Liver (tissue), 3 donors: Measurements from ENCODE around the gene COL11A2.

Experiments
- EGR1 ChIP-seq, 2 donors: IDR thresholded peaks; 2 replicates each; pipeline ENCODE4 v1.6.1; 2016 to 2018; ENCODE audit warnings: antibody characterized with exemption in 2 of 2, low read depth in 2 of 2
- SP1 ChIP-seq: IDR thresholded peaks from 2 replicates; pipeline ENCODE4 v1.6.1; 2018; ENCODE audit warnings: antibody characterized with exemption, mild to moderate bottlenecking
- TAF1 ChIP-seq: conservative IDR thresholded peaks from 2 replicates; pipeline ENCODE4 v1.6.1; 2016; ENCODE audit warnings: antibody characterized with exemption, mild to moderate bottlenecking
- TF ChIP-seq, protein P1 (sequence below): fragments of 150-350 bp; IDR thresholded peaks from 2 replicates; pipeline ENCODE4 v1.5.1; 2017; ENCODE audit warnings: improper control_type of control experiment, low read depth, low read length; ENCODE audit not compliant: missing input control
- TF ChIP-seq, protein P2 (sequence below): IDR thresholded peaks from 2 replicates; pipeline ENCODE4 v1.6.1; 2016; ENCODE audit warnings: antibody characterized with exemption
- donor health status: healthy.
- donor health status: healthy.

DNA sequence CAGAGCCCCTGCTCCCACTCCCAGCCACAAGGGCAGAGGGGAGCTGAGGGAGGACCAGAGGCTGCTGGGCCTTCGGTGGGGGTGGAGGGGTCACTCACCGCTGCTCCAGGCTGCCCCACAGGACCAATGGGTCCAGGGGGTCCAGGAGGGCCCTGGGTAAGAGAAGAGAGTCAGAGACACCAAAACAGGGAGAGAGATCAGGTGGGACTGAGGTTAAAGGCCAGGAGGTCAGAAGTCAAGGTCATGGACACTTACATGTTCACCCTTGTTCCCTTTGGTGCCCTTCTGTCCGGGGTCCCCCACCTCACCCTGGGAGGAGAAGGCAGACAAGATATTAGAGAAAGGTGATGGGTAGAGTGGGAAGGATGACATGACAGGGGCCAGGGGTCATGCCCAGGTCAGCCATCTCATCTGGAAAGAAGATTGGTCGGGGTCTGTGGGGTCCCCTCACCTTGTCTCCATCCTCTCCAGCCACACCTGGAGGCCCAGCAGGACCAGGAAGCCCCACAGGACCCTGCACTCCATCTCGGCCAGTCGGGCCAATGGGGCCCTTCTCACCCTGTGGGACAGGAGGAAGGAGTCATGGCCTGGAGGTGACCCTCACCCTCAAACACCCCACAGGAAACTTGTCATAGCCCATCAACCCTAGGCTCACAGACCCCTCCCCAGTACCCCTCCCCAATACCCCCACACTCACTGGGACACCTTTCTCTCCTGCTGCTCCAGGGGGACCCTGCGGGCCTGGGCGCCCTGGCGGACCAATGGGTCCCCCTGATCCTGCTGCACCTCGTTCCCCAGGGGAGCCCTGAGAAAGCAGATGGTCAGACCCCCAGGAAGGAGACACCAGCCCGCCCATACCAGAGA is 21.0 kb downstream of the COL11A2 start:
- TF ChIP-seq, protein P1, sequence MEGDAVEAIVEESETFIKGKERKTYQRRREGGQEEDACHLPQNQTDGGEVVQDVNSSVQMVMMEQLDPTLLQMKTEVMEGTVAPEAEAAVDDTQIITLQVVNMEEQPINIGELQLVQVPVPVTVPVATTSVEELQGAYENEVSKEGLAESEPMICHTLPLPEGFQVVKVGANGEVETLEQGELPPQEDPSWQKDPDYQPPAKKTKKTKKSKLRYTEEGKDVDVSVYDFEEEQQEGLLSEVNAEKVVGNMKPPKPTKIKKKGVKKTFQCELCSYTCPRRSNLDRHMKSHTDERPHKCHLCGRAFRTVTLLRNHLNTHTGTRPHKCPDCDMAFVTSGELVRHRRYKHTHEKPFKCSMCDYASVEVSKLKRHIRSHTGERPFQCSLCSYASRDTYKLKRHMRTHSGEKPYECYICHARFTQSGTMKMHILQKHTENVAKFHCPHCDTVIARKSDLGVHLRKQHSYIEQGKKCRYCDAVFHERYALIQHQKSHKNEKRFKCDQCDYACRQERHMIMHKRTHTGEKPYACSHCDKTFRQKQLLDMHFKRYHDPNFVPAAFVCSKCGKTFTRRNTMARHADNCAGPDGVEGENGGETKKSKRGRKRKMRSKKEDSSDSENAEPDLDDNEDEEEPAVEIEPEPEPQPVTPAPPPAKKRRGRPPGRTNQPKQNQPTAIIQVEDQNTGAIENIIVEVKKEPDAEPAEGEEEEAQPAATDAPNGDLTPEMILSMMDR, result no peak
- TF ChIP-seq, protein P2, sequence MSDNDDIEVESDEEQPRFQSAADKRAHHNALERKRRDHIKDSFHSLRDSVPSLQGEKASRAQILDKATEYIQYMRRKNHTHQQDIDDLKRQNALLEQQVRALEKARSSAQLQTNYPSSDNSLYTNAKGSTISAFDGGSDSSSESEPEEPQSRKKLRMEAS, result no peak
- TF ChIP-seq SP1 (no peak), EGR1 (IDR thresholded peaks at IDR 0.05; ENCODE audit: low read depth in 2 of 2) (no peak), TAF1 (no peak)
